Stimulated activated CD8-positive, alpha-beta memory T cell treated with anti-CD3 and anti-CD28 coated beads, Interleukin-4, amount 100 ng/mL, for 4 hours (primary cell): Measurements from ENCODE around the gene TNFSF10.
"Not testable (repeated sequence)": the region's sequence is repeated elsewhere in the genome, so short reads cannot be mapped to it uniquely, and the experiment has no call there.

Source experiments
- DNase-seq, 2 donors: peaks; one replicate each; pipeline ENCODE4 v3.0.0-alpha.2; 2020; ENCODE audit warnings: low read depth in 2 of 2, low spot score in 1 of 2

Gene TNFSF10

DNA sequence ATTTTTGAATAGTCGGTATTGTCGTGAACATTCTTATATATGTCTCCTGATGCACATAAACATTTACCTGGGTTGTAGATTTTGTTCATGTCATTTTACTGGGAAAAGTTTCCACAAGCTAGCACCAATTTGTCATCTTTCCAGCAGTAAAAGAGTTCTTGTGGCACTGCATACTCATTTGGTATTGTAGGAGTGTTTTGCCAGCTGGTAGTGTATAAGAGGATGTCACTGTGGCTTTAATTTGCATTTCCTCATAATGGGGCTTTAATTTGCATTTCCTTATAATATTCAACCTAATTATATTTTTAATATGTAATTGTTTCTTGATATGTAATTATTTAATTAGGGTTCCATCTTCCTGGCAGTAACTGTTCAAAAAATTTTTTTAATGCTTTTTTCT, 21.2 kb upstream of the TNFSF10 start:
- DNase-seq = no peak

DNA sequence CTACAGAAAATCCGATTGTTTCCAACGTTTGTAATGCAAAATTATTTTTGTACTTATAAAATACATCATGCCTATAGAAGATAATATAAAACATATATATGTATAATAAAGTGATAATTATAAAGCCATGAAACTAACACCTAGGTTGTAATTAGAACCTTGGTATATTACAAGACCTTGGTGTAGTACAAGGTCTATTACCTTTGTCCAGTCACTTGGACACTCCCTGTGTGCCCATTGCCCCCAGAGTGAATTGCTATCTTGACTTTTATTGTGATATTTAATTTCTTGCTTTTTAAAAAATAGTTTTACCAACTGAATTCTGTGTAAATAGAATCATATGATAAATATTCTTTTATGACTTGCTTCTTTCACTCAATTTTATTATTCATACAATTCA, 20.7 kb upstream of the TNFSF10 start:
- no peak for DNase-seq

DNA sequence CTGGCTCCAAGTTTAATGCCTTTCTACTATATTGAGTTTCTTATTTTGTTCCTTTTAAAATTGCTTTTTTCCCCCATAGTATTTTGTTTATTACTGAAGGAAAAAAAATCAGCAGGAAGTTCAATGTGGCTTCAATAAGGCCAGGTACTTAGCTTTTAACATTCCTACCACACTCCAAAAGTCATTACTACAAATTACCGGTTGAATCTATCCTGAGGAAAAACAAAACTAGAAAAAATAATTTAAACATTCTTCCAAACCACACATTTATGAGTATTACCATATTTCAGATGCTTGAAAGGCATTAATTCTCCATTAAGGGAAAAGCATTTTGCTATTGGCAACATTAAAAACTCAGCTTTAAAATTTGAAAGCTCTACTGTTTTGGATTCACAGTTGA, 20.2 kb upstream of the TNFSF10 start:
- DNase-seq = no peak

DNA sequence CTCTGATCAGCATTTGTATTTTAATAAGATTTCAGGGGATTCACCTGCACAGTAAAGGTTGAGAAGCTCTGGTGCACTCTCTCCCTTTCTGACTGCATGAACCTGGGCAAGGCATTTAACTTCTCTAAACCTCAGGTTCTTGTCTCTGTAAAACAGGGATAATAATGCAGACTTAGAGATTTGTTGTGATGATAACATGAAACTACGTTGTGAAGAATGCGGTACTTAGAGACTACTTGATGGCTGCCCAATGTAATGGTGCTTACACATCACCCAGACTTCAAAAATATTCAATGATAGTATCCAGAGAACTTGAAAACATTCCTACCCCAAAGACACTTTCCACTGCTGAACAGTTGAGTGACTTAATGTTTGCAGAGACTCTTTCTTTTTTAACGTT, 19.8 kb upstream of the TNFSF10 start:
- no peak for DNase-seq

DNA sequence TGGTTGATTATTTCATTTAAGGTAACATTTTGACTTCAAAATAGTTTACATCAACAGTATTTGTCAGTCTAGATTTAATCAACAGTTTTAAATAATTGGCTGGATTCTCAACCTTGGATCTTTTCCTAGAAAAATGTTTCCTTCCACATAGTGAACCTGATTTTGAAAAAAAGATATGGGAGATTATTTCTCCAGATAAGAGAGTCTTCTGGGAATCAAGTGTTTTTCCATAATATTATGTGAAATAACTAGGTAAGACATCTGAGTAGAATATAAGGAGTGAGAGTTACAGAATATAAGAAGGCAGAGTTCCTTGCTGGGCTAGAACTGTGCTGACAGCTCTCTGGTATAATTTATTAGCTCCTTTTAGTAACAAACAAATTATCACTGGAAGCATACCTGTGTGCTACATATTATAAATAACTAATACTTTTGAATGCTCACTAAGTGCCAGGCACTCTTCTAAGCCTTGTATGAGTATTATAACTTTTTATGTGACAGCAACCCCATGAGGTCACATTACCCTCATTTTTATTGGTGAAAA, 18.8 kb upstream of the TNFSF10 start:
- DNase-seq = no peak

DNA sequence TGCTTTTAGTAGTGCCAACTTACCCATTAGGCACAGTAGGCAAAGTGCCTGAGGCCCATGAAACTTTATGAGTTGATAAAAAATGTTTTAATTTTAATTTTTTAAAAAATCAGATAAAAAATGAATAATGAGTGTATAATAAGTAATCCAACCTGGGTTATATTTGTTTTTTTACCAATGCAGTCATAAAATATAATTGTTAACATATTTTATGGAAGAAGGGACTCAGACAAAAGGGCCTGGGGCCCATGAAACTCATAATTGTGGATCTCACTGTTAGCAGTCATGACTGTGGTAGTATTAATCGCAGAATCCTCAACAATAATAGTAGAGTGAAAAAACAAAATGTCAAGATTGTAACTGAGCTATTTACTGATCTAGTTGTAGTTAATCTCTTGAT, 16.8 kb upstream of the TNFSF10 start:
- DNase-seq = no peak

DNA sequence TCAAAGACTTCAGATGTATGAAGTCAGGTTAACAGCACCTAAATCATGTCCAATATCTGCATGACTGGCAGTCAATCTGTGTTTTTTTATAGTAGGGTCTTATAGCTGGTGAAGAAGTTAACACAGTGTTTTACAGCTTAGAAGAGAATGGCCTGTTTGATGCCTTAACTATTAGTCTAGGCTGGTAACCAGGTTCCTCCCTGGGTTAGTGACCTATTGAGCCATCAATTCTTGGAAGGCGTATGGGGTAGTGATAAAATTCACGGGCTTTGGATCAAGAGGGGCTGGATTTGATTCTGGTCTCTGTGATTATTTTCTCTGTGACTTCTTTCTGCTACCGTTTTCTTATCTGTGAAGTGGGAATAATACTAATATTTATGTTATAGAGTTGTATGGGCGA, 16.0 kb upstream of the TNFSF10 start:
- no peak for DNase-seq

DNA sequence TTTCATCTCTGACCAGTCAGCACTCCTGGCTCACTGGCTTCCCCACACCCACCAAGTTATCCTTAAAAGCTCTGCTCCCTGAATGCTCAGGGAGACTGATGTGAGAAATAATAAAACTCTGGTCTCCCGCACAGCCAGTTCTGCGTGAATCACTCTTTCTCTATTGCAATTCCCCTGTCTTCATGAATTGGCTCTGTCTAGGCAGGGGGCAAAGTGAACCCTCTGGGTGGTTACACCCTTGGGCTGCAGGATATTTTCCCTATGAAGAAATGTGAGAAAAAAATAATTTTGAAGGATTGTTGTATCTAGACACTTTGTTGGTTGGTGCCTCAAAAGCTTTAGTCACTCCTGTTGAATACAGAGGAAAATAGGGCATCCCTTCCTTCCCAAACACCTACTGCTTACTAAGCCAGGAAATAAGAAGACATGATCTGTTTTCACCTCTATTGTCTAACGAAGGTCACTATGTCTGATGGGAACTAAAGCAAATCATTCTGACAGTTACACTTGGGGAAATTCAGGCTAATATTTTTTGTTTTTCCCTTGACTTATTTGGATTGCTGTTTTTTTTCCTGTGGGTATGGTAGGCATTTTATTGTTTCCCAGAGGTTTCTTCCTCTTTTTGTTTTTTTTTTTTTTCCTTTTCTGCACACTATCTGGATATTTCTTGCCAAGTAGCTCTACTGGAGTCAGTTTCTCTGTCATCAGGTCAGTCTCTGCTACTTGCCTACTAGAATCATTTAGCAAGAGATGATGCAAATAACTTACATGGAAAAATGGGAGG, 15.3 kb upstream of the TNFSF10 start:
- DNase-seq = no peak

DNA sequence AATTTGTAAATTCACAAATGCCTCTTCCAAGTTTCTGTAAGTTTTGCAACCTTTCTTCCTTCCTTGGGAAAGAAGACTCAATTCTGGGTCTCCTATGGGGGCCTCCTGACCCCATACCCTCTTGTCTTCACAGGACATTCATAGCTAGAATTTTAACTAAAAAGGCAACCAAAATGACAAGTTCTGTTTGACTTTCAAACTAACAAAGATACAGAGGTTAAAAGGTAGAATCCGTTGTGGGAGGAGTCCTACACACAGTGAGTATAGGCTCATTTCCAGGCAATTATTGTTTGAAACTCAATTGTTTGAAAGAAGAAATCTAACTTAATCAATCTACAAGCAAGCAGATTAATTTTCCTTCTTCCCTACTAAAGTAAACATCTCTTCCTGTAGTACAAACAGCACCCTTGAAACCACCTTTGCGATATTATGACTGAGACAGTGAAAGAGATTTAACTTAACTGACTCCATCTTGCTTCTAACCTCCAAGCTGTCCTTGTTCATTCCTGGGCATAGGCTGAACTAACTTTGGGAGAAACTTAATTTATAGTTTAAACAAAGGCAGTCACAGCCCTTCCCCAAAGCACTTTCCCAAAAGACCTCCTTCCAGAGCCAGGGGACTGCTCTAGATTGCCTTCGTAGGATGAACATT, 14.4 kb upstream of the TNFSF10 start:
- no peak for DNase-seq

DNA sequence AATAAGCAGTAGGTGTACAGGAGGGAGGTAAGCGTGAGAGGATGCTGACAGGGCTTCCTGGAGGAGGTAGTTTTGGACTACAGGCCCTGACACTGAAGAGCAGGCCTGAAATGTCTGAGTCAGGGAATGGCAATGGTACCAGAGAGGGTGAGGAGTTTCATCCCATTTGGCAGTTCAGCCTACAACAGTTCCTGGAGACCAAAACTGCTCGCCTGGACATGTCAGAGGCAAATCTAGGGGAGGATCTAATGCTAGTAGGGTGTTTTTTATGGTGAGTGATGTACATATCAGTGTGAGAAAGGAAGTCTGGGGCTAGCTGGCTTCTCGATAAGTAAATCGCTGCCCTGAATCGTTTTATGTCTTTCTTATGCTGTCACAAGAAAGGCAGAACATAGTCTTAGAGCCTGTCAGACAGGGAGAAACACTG, 13.8 kb upstream of the TNFSF10 start:
- no peak for DNase-seq

DNA sequence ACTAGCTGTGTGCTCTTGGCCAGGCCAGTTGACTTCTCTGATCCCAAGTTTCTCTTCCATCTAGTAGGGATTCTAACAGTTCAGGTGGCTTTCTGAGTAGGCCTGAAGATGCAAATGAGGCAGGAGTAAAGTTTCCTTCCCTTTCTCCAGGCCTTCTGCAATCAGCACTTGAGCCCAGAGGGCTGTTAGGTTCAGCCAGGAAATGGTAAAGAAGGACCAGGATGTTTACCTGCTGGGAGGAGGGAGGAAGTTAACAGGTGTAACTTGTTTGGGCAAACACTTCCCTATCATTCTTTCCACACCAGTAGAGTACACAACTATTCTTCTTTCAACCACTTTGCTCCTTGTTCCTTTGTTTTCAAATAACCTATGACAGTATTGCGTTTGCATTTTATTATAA, 13.3 kb upstream of the TNFSF10 start:
- DNase-seq = no peak

DNA sequence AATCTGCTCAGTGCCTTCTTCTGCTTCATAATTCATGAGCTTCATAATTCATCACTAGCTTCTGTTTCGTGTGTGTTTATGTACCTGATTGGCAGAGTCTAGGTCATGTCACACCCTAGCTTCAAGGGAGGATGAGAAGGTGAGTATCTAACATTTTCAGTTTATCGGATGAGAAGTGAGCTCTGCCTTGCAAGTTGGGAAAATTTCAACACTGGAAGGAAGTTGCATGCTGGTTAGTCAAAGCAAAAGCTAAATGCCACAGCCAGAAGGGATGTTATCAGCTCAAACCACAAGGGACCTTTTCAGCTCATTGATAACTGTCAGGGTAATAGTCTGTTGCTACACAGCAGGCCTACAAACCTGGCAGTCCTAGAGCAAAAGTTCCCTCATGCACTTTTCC, 7.3 kb upstream of the TNFSF10 start:
- no peak for DNase-seq

DNA sequence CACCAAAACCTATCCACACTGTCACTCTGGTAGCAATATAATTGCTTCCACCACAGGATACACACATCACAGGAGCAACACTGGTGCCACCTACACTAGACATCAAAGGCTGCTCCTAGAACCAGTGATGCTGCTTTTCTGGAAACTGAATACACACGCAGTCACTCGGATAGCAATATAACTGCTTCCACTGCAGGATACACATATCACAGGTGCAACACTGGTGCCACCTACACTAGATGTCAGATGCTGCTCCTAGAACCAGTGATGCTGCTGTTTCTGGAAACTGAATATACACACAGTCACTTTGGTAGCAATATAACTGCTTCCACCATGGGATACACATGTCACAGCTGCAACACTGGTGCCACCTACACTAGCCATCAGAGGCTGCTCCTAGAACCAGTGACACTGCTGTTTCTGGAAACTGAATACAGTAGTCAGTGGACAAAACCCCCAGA, 6.9 kb upstream of the TNFSF10 start:
- no peak for DNase-seq

DNA sequence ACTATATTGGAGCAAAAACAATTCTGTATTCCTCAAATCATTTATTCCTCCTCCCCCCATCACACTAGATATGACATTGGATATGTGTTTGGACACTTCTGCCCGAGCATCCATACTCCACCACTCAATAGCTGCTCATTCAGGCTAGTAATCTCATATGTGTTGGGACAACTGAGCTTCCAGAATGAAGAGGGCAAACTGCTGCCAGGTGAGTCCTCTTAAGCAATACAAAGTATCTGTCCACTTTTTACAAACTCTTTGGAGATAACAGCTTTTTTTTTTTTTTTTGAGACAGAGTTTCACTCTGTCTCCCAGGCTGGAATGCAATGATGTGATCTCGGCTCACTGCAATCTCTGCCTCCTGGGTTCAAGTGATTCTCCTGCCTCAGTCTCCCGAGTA, 5.4 kb upstream of the TNFSF10 start:
- DNase-seq = no peak

DNA sequence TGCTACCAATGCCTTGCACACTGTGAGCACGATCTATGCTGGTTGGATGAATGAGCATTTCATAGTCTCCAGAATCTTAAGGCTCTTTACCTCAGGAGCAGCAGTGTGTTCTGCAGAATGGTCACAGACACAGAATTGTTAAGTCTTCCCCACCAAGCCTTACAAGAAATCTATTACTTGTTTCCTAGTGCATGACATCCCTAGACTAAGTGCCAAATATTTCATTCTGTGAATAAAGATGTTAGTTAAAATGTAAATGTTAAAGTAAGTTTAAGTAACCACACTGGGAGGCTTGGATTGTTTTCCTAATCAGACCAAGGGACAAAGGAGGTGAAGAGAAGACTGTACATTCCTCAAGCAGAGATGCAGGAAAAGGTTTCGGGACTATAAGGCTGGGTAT, 4.1 kb upstream of the TNFSF10 start:
- DNase-seq = no peak

DNA sequence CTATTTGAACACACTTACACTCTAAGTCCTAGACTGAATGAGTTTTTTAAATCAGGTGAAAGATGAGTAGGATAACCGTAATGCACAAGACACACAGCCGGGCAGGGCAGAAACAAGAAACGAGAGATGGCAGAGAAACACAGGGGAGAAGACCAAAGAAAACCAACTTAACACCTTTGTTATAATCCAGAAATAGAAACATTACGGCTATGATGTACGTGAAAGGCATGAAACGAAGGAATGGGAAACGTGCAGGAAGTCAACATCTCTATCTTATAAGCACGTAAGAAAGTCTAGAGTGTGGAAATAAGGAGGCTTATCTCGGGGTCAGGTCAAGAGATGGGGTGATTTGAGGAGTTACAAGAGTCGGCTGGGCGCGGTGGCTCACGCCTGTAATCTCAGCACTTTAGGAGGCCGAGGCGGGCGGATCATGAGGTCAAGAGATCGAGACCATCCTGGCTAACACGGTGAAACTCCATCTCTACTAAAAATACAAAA, 1.9 kb upstream of the TNFSF10 start:
- DNase-seq = no peak

DNA sequence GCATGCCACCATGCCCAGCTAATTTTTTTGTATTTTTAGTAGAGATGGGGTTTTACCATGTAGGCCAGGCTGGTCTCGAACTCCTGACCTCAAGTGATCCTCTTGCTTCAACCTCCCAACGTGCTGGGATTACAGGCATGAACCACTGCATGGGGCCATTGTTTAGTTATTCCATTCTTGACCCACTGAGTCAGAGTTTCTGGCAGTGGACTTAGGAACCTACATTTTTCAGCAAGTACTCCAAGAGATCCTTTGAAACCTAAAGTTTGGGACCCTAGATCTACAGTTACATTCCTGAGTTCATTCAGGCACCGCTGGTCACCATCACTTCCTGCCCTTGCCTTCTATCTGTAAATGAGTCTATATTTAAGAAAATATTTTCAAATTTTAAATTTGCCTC, 1.4 kb upstream of the TNFSF10 start:
- no peak for DNase-seq

DNA sequence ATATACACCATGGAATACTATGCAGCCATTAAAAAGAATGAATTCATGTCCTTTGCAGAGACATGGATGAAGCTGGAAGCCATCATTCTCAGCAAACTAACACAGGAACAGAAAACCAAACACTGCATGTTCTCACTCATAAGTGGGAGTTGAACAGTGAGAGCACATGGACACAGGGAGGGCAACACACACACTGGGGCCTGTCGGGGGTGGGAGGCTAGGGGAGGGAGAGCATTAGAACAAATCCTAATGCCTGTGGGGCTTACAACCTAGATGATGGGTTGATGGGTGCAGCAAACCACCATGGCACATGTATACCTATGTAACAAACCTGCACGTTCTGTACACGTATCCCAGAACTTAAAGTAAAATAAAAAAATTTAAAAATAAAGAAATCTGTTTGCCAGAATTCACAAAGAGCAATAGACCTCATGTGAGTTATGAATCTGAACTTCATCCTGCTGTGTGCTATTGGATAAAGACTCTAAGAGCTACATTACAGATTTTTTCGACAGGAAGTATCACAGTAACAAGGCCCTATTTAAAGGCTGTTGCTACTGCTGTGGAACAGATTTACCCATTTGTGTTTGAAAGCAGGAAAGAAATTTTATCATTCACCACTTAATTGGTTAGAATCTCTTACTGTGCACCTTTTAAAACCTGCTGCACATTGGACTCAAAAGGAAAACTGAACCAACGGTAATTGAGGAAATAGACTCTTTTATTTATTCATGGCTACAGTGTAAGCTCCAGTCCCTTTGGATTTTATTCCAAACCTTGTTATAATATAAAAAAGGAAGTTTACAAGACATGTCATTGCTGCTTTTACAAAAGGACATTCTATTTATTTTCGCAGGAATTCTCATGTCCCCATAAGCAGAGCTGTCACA, 1.1 kb downstream of the TNFSF10 start:
- not testable (repeated sequence) for DNase-seq

DNA sequence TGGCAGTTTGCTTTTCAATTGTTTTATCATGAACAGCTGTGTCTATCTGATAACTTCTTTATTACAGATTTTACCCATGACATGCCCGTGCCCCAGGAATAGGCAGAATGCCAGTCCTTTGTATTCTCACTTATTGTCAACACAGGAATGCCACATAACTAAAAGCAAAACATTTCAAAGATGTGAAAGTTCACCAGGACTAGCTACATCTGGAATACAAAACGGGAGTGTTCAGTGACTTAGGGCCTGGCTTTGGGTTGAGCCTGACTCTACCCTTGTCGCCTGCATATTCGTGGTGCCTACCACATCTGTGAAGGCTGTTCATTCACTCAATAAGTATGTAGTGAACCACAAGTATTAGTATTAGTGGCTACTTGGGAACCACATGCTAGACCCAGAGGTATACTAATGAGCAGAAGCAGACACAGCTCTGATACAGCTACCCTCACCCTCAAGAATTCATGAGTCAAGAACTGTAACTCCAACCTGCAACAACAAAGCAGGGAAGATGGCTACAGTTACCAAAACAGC, 2.9 kb downstream of the TNFSF10 start:
- no peak for DNase-seq

DNA sequence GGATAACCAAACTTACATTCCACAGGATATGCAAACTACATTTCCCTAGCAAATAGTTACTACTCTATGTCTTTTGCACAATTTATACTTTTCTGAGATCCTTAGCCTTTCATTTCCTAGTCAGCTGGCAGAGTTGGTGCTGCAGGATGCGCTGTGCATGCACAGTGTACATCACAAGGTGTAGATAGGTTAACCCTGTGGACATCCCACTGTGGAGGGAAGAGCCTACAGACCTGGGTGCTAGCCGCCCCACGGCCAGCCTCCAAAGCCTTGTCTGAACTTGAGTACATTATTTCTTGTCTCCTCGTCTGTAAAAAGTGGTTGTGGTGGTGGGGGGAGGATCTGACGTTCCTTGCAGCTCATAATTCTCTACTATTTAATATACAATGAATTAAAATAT, 3.5 kb downstream of the TNFSF10 start:
- no peak for DNase-seq
